WTC11 (cell line): ENCODE data around the gene CALML3.

Source experiments
- E2F5 ChIP-seq: sonication (generic); formaldehyde crosslinking; IDR thresholded peaks from 2 replicates; pipeline ENCODE4 v1.8.1; 2022; ENCODE audit warnings: mild to moderate bottlenecking, moderate library complexity, missing genetic modification reagents
- ESRRA ChIP-seq: sonication (generic); formaldehyde crosslinking; IDR thresholded peaks from 2 replicates; pipeline ENCODE4 v1.8.1; 2022; ENCODE audit warnings: mild to moderate bottlenecking, missing genetic modification reagents, borderline replicate concordance
- FOXJ3 ChIP-seq: sonication (generic); formaldehyde crosslinking; IDR thresholded peaks from 2 replicates; pipeline ENCODE4 v1.9.0; 2021; ENCODE audit warnings: missing genetic modification reagents, mild to moderate bottlenecking, borderline replicate concordance
- IRF2 ChIP-seq: sonication (generic); formaldehyde crosslinking; IDR thresholded peaks from 2 replicates; pipeline ENCODE4 v1.8.0; 2022; ENCODE audit warnings: low read depth, missing genetic modification reagents, borderline replicate concordance
- NR3C1 ChIP-seq: sonication (generic); formaldehyde crosslinking; conservative IDR thresholded peaks from 2 replicates; pipeline ENCODE4 v1.8.1; 2023; ENCODE audit warnings: low read depth, mild to moderate bottlenecking, missing genetic modification reagents
- TCF7 ChIP-seq: sonication (generic); formaldehyde crosslinking; IDR thresholded peaks from 2 replicates; pipeline ENCODE4 v1.8.0; 2022; ENCODE audit warnings: mild to moderate bottlenecking, low read depth, missing genetic modification reagents, moderate library complexity
- TEAD4 ChIP-seq: sonication (generic); formaldehyde crosslinking; IDR thresholded peaks from 2 replicates; pipeline ENCODE4 v1.8.0; 2022; ENCODE audit warnings: mild to moderate bottlenecking, missing genetic modification reagents
- ZNF121 ChIP-seq: sonication (generic); formaldehyde crosslinking; IDR thresholded peaks from 2 replicates; pipeline ENCODE4 v1.8.0; 2023; ENCODE audit warnings: missing genetic modification reagents
- ZNF512 ChIP-seq: sonication (generic); formaldehyde crosslinking; IDR thresholded peaks from 2 replicates; pipeline ENCODE4 v1.8.1; 2022; ENCODE audit warnings: missing genetic modification reagents, borderline replicate concordance
- TF ChIP-seq, protein P1 (sequence below): sonication (generic); formaldehyde crosslinking; IDR thresholded peaks from 2 replicates; pipeline ENCODE4 v1.8.1; 2023; ENCODE audit warnings: mild to moderate bottlenecking, missing genetic modification reagents, borderline replicate concordance
- TF ChIP-seq, protein P2 (sequence below): sonication (generic); formaldehyde crosslinking; conservative IDR thresholded peaks from 2 replicates; pipeline ENCODE4 v1.8.1; 2023; ENCODE audit warnings: mild to moderate bottlenecking, low read depth, missing genetic modification reagents, moderate library complexity
- TF ChIP-seq, protein P3 (sequence below): fragments of 200-600 bp; IDR thresholded peaks from 2 replicates; pipeline ENCODE4 v1.8.0; 2022; ENCODE audit warnings: antibody characterized with exemption
- TF ChIP-seq, protein P4 (sequence below): sonication (generic); formaldehyde crosslinking; IDR thresholded peaks from 2 replicates; pipeline ENCODE4 v1.8.1; 2023; ENCODE audit warnings: mild to moderate bottlenecking, missing genetic modification reagents, moderate library complexity
- TF ChIP-seq, protein P5 (sequence below): sonication (generic); formaldehyde crosslinking; IDR thresholded peaks from 2 replicates; pipeline ENCODE4 v1.8.0; 2022; ENCODE audit warnings: mild to moderate bottlenecking, missing genetic modification reagents

DNA sequence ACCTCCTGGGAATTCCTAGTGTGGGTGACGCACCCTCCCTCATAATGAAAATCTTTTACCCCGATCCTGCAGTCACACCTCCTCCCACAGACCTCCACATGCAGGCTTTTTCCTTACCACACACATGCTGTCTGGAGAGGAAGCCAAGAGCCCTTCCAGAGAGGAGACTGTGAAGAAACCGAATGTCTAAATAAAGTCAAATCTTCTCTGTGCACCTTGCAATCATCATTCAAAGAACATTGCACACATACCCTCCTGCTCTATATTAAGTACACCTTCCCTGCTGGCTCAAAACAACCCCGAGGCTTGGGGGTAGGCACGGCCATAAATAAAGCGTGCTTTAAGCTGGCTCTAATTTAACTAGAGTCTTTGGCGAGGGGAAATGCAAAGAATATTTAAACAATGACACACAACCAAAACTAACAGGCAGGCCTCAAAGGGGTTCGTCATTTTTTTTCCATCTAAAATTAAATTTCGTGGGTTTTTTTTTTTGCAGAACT, 34.9 kb downstream of the CALML3 start:
- TF ChIP-seq, protein P1, sequence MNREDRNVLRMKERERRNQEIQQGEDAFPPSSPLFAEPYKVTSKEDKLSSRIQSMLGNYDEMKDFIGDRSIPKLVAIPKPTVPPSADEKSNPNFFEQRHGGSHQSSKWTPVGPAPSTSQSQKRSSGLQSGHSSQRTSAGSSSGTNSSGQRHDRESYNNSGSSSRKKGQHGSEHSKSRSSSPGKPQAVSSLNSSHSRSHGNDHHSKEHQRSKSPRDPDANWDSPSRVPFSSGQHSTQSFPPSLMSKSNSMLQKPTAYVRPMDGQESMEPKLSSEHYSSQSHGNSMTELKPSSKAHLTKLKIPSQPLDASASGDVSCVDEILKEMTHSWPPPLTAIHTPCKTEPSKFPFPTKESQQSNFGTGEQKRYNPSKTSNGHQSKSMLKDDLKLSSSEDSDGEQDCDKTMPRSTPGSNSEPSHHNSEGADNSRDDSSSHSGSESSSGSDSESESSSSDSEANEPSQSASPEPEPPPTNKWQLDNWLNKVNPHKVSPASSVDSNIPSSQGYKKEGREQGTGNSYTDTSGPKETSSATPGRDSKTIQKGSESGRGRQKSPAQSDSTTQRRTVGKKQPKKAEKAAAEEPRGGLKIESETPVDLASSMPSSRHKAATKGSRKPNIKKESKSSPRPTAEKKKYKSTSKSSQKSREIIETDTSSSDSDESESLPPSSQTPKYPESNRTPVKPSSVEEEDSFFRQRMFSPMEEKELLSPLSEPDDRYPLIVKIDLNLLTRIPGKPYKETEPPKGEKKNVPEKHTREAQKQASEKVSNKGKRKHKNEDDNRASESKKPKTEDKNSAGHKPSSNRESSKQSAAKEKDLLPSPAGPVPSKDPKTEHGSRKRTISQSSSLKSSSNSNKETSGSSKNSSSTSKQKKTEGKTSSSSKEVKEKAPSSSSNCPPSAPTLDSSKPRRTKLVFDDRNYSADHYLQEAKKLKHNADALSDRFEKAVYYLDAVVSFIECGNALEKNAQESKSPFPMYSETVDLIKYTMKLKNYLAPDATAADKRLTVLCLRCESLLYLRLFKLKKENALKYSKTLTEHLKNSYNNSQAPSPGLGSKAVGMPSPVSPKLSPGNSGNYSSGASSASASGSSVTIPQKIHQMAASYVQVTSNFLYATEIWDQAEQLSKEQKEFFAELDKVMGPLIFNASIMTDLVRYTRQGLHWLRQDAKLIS, result no peak
- TF ChIP-seq, protein P2, sequence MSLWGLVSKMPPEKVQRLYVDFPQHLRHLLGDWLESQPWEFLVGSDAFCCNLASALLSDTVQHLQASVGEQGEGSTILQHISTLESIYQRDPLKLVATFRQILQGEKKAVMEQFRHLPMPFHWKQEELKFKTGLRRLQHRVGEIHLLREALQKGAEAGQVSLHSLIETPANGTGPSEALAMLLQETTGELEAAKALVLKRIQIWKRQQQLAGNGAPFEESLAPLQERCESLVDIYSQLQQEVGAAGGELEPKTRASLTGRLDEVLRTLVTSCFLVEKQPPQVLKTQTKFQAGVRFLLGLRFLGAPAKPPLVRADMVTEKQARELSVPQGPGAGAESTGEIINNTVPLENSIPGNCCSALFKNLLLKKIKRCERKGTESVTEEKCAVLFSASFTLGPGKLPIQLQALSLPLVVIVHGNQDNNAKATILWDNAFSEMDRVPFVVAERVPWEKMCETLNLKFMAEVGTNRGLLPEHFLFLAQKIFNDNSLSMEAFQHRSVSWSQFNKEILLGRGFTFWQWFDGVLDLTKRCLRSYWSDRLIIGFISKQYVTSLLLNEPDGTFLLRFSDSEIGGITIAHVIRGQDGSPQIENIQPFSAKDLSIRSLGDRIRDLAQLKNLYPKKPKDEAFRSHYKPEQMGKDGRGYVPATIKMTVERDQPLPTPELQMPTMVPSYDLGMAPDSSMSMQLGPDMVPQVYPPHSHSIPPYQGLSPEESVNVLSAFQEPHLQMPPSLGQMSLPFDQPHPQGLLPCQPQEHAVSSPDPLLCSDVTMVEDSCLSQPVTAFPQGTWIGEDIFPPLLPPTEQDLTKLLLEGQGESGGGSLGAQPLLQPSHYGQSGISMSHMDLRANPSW, result no peak
- TF ChIP-seq TCF7 (CRISPR knock-in tag) (no peak), ZNF121 (CRISPR knock-in tag) (no peak), TEAD4 (no peak), IRF2 (no peak), FOXJ3 (no peak), NR3C1 (no peak), ZNF512 (CRISPR knock-in tag) (no peak), ESRRA (no peak), E2F5 (CRISPR knock-in tag) (no peak)
- TF ChIP-seq, protein P3, sequence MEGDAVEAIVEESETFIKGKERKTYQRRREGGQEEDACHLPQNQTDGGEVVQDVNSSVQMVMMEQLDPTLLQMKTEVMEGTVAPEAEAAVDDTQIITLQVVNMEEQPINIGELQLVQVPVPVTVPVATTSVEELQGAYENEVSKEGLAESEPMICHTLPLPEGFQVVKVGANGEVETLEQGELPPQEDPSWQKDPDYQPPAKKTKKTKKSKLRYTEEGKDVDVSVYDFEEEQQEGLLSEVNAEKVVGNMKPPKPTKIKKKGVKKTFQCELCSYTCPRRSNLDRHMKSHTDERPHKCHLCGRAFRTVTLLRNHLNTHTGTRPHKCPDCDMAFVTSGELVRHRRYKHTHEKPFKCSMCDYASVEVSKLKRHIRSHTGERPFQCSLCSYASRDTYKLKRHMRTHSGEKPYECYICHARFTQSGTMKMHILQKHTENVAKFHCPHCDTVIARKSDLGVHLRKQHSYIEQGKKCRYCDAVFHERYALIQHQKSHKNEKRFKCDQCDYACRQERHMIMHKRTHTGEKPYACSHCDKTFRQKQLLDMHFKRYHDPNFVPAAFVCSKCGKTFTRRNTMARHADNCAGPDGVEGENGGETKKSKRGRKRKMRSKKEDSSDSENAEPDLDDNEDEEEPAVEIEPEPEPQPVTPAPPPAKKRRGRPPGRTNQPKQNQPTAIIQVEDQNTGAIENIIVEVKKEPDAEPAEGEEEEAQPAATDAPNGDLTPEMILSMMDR, result no peak
- TF ChIP-seq, protein P4, sequence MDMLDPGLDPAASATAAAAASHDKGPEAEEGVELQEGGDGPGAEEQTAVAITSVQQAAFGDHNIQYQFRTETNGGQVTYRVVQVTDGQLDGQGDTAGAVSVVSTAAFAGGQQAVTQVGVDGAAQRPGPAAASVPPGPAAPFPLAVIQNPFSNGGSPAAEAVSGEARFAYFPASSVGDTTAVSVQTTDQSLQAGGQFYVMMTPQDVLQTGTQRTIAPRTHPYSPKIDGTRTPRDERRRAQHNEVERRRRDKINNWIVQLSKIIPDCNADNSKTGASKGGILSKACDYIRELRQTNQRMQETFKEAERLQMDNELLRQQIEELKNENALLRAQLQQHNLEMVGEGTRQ (CRISPR knock-in tag), result no peak
- TF ChIP-seq, protein P5, sequence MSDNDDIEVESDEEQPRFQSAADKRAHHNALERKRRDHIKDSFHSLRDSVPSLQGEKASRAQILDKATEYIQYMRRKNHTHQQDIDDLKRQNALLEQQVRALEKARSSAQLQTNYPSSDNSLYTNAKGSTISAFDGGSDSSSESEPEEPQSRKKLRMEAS, result no peak
